ENCODE results near the gene CTBP1. TPM values are rescaled to one million over a fixed set of nuclear protein-coding genes. Genes with fewer than 3 reads are reported as not detected.

The CTBP1 gene
- total RNA-seq, 2 donors from 2014 or later, result 132 to 256 TPM

- Histone ChIP-seq H3K36me3 (peaks cover 13% of the 10 kb centered on the region), H3K9me3 (no peaks in the 10 kb centered on the region), H3K27ac (no peak overlapping the region), H3K27me3 (replicated peaks; ENCODE audit: insufficient read depth) (no peaks in the 10 kb centered on the region), H3K4me1 (ENCODE audit: control insufficient read depth in 1 of 2, low read depth in 2 of 2) (peaks cover 29 to 60% of the 10 kb centered on the region in 2 donors), H3K4me3 (no peak overlapping the region)
- ATAC-seq (ENCODE audit: insufficient number of reproducible peaks, low FRiP score, low read depth), result no peak
- no peak for DNase-seq (ENCODE audit: low spot score)
- no peak for TF ChIP-seq CTCF (IDR thresholded peaks at IDR 0.05)
Measured at GRCh38 chr4:1243451-1244080, 5.4 kb downstream of the CTBP1 start.

GRCh38 chr4:1242506-1243450, 6.2 kb downstream of the CTBP1 start:
- no peak for TF ChIP-seq CTCF (IDR thresholded peaks at IDR 0.05)
- Histone ChIP-seq H3K36me3 (peaks cover 18% of the 10 kb centered on the region), H3K9me3 (no peaks in the 10 kb centered on the region), H3K27me3 (replicated peaks; ENCODE audit: insufficient read depth) (no peaks in the 10 kb centered on the region), H3K4me1 (ENCODE audit: control insufficient read depth in 1 of 2, low read depth in 2 of 2) (peaks cover 29 to 60% of the 10 kb centered on the region in 2 donors), H3K4me3 (no peak overlapping the region), H3K27ac (no peak overlapping the region)
- DNase-seq (ENCODE audit: low spot score) (no peak), ATAC-seq (ENCODE audit: insufficient number of reproducible peaks, low FRiP score, low read depth) (no peak)

GRCh38 chr4:1241936-1242505, 6.9 kb downstream of the CTBP1 start:
- H3K36me3 ChIP-seq, result peaks cover 24% of the 10 kb centered on the region
- no peak overlapping the region for H3K27ac ChIP-seq
- no peak for TF ChIP-seq CTCF (IDR thresholded peaks at IDR 0.05)
- ATAC-seq (ENCODE audit: insufficient number of reproducible peaks, low FRiP score, low read depth), result no peak
- no peaks in the 10 kb centered on the region for H3K9me3 ChIP-seq
- no peaks in the 10 kb centered on the region for H3K27me3 ChIP-seq (replicated peaks; ENCODE audit: insufficient read depth)
- DNase-seq (ENCODE audit: low spot score), result no peak
- no peak overlapping the region for H3K4me3 ChIP-seq
- H3K4me1 ChIP-seq (ENCODE audit: control insufficient read depth in 1 of 2, low read depth in 2 of 2), result peaks cover 26 to 56% of the 10 kb centered on the region in 2 donors

GRCh38 chr4:1241466-1241935, 7.4 kb downstream of the CTBP1 start:
- Histone ChIP-seq H3K27me3 (replicated peaks; ENCODE audit: insufficient read depth) (no peaks in the 10 kb centered on the region), H3K36me3 (peaks cover 29% of the 10 kb centered on the region), H3K27ac (no peak overlapping the region), H3K9me3 (no peaks in the 10 kb centered on the region), H3K4me1 (ENCODE audit: control insufficient read depth in 1 of 2, low read depth in 2 of 2) (peaks cover 20 to 50% of the 10 kb centered on the region in 2 donors), H3K4me3 (no peak overlapping the region)
- ATAC-seq (ENCODE audit: insufficient number of reproducible peaks, low FRiP score, low read depth) (no peak), DNase-seq (ENCODE audit: low spot score) (no peak)
- no peak for TF ChIP-seq CTCF (IDR thresholded peaks at IDR 0.05)
